Endothelial cell of umbilical vein (primary cell): ENCODE data around the gene KIAA1217. TPM values are rescaled to one million over a fixed set of nuclear protein-coding genes. Genes with fewer than 3 reads are reported as not detected.

ENCODE experiments used
- BruUV-seq: library from RNA; stranded (reverse); fragments of 400-500 nt; replicated peaks from 2 replicates; lab custom pipeline; 2021; lab: Mats Ljungman, UMichigan
- CTCF ChIA-PET: fragments of 300-600, 350-600 bp; sonication (Branson Sonifier 250); formaldehyde crosslinking; loops from one replicate; lab custom pipeline; 2021; ENCODE audit warnings: antibody characterized with exemption, inconsistent platforms; lab: Charles Lee
- POLR2A ChIA-PET: fragments of 300-600, 350-600 bp; sonication (Branson Sonifier 250); formaldehyde crosslinking; loops from one replicate; lab custom pipeline; 2021; ENCODE audit warnings: antibody characterized with exemption, inconsistent platforms; lab: Charles Lee
- DNase-seq: peaks from one replicate; pipeline ENCODE4 v3.0.0-alpha.2; 2011; ENCODE audit warnings: low read depth, low spot score
- FAIRE-seq: peaks from 2 replicates; lab custom pipeline; 2011; peaks lifted over from hg19 to GRCh38; lab: Jason Lieb, UNC
- H2AFZ ChIP-seq: 2 replicates; pipeline ENCODE4 v1.6.0; 2012; ENCODE audit warnings: low read depth, low read length, control low read depth, inconsistent platforms
- H3K27ac ChIP-seq: 2 replicates; pipeline ENCODE4 v1.5.1; 2011; ENCODE audit warnings: low read depth, mild to moderate bottlenecking, control low read depth, low read length, moderate library complexity; ENCODE audit not compliant: insufficient read depth
- H3K27me3 ChIP-seq, 2 experiments: 2 replicates each; pipeline versions ENCODE4 v1.6.0 to v1.6.1; 2011; ENCODE audit warnings: low read length in 2 of 2, mixed read lengths in 1 of 2; ENCODE audit not compliant: control insufficient read depth in 2 of 2, insufficient read depth in 2 of 2
- H3K36me3 ChIP-seq, 2 experiments: 2 replicates in 1 of 2; 3 replicates in 1 of 2; pipeline ENCODE4 v1.5.1; 2011; ENCODE audit warnings: low read length in 2 of 2, mild to moderate bottlenecking in 1 of 2, moderate library complexity in 1 of 2; ENCODE audit not compliant: control insufficient read depth in 2 of 2, insufficient read depth in 2 of 2; ENCODE audit errors: extremely low read depth in 1 of 2
- H3K4me1 ChIP-seq: 3 replicates; pipeline ENCODE4 v1.5.1; 2011; ENCODE audit warnings: mild to moderate bottlenecking, low read length; ENCODE audit not compliant: control insufficient read depth, insufficient read depth; ENCODE audit errors: extremely low read depth
- H3K4me2 ChIP-seq: 2 replicates; pipeline ENCODE4 v1.6.1; 2011; ENCODE audit warnings: low read length, control low read depth, mixed read lengths; ENCODE audit not compliant: insufficient read depth
- H3K4me3 ChIP-seq, 3 experiments: fragments of 200-600 bp in 1 of 3; sonication (generic), shearing (Covaris generic) in 1 of 3; replicated peaks in 1 of 3; 2 replicates each; pipeline ENCODE4 v1.5.1; 2011 to 2016; ENCODE audit warnings: control low read depth in 3 of 3, low read length in 3 of 3, mild to moderate bottlenecking in 2 of 3, inconsistent platforms in 1 of 3, low read depth in 1 of 3, moderate library complexity in 1 of 3; ENCODE audit not compliant: insufficient read depth in 1 of 3
- H3K79me2 ChIP-seq: 2 replicates; pipeline ENCODE4 v1.6.0; 2012; ENCODE audit warnings: low read length, inconsistent platforms; ENCODE audit not compliant: control insufficient read depth, insufficient read depth
- H3K9ac ChIP-seq: replicated peaks from 2 replicates; pipeline ENCODE3; 2011; ENCODE audit warnings: low read length, control low read depth; ENCODE audit not compliant: insufficient read depth; ENCODE audit errors: extremely low read depth
- H3K9me1 ChIP-seq: replicated peaks from 3 replicates; pipeline ENCODE4 v1.6.0; 2011; ENCODE audit warnings: mild to moderate bottlenecking, low read length; ENCODE audit not compliant: control insufficient read depth, insufficient read depth; ENCODE audit errors: extremely low read depth
- H3K9me3 ChIP-seq: replicated peaks from 2 replicates; pipeline ENCODE4 v1.5.1; 2012; ENCODE audit warnings: low read length, inconsistent platforms; ENCODE audit not compliant: control insufficient read depth, insufficient read depth
- H4K20me1 ChIP-seq: replicated peaks from 2 replicates; pipeline ENCODE3; 2011; ENCODE audit warnings: mild to moderate bottlenecking, low read length; ENCODE audit not compliant: control insufficient read depth, insufficient read depth; ENCODE audit errors: extremely low read depth
- CTCF ChIP-seq, 2 donors: IDR thresholded peaks; 1 replicate in 1 of 2; 2 replicates in 1 of 2; pipeline ENCODE4 v1.5.1; 2011; ENCODE audit warnings: low read length in 2 of 2, mild to moderate bottlenecking in 2 of 2, moderate library complexity in 2 of 2, control low read depth in 1 of 2, inconsistent platforms in 1 of 2, low read depth in 1 of 2; ENCODE audit not compliant: insufficient read depth in 1 of 2; ENCODE audit errors: extremely low read depth in 1 of 2
- EZH2 ChIP-seq: IDR thresholded peaks from 2 replicates; pipeline ENCODE4 v1.6.1; 2012; ENCODE audit warnings: borderline replicate concordance, low read depth, mild to moderate bottlenecking, moderate library complexity, low read length, inconsistent platforms; ENCODE audit not compliant: severe bottlenecking
- FOS ChIP-seq: IDR thresholded peaks from 2 replicates; pipeline ENCODE4 v1.6.1; 2011; ENCODE audit warnings: mild to moderate bottlenecking, low read length, moderate library complexity, borderline replicate concordance; ENCODE audit not compliant: insufficient read depth
- GATA2 ChIP-seq: IDR thresholded peaks from 2 replicates; pipeline ENCODE4 v1.7.0; 2011; ENCODE audit warnings: low read depth, mild to moderate bottlenecking, moderate library complexity, mixed read lengths, low read length; ENCODE audit not compliant: insufficient read length, insufficient read depth
- JUN ChIP-seq: IDR thresholded peaks from 2 replicates; pipeline ENCODE4 v1.6.1; 2011; ENCODE audit warnings: borderline replicate concordance, low read depth; ENCODE audit not compliant: insufficient read length, insufficient read depth
- MAX ChIP-seq: IDR thresholded peaks from 2 replicates; pipeline ENCODE4 v1.6.1; 2011; ENCODE audit not compliant: insufficient read depth, insufficient read length
- MYC ChIP-seq: IDR thresholded peaks from one replicate; pipeline ENCODE4 v1.6.1; 2011; ENCODE audit warnings: mild to moderate bottlenecking, low read depth, low read length
- POLR2A ChIP-seq: IDR thresholded peaks from 2 replicates; pipeline ENCODE4 v1.6.1; 2012; ENCODE audit warnings: low read depth, mild to moderate bottlenecking, control low read depth, low read length
- POLR2AphosphoS5 ChIP-seq: IDR thresholded peaks from 2 replicates; pipeline ENCODE4 v1.6.1; 2012; ENCODE audit warnings: low read depth, mild to moderate bottlenecking, control low read depth, low read length, moderate library complexity; ENCODE audit not compliant: insufficient read depth
- dilution Hi-C: fragments of 300-500 bp; cut with MboI; formaldehyde crosslinking; loops from one replicate; pipeline ENCODE4 v1.15.0; 2019; ENCODE audit warnings: low sequenced_read_pairs; ENCODE audit not compliant: extremely low pct_ligation_motif_present
- intact Hi-C: fragments of 100-400 bp; cut with micrococcal nuclease; formaldehyde crosslinking; loops from one replicate; pipeline ENCODE4 v1.10.0; 2022
- polyA plus RNA-seq, 4 experiments: library from polyadenylated mRNA; depleted of rRNA in 3 of 4; stranded (reverse) in 3 of 4; unstranded in 1 of 4; fragments of >200 nt; gene quantifications; 2 replicates each; pipeline versions ENCODE4 v1.2.1 to v1.2.3, GENCODE V29; 2011 to 2012; ENCODE audit warnings: missing spikeins in 1 of 4
- total RNA-seq: library from RNA; stranded (reverse); gene quantifications from 2 replicates; pipeline ENCODE4 v1.2.3, GENCODE V29; 2021

KIAA1217 gene
- total and polyA plus RNA-seq, 2 donors (not counting 3 experiments of a cell fraction or from before 2014, with no cell fraction given) = 0.83 to 10.3 TPM

GRCh38 chr10:24396396-24396795 lies 187.5 kb downstream of the KIAA1217 start:
- FAIRE-seq (no peak), DNase-seq (no peak)
- Histone ChIP-seq H4K20me1 (no peaks in the 10 kb centered on the region), H3K36me3 (no peaks in the 10 kb centered on the region), H3K4me1 (no peaks in the 10 kb centered on the region), H3K27ac (no peak overlapping the region), H3K4me2 (no peak overlapping the region), H3K27me3 (no peaks in the 10 kb centered on the region), H3K9ac (no peak overlapping the region), H3K9me3 (no peaks in the 10 kb centered on the region), H3K79me2 (no peaks in the 10 kb centered on the region), H2AFZ (no peak overlapping the region), H3K4me3 (no peak overlapping the region), H3K9me1 (no peaks in the 10 kb centered on the region)
- BruUV-seq = no TSS peak
- dilution Hi-C loops = no loop called here
- TF ChIP-seq JUN (no peak), EZH2 (no peak), POLR2A (no peak), CTCF (IDR thresholded peaks at IDR 0.05; ENCODE audit: extremely low read depth in 1 of 2, insufficient read depth in 1 of 2, low read depth in 1 of 2, low read length in 2 of 2) (no peak), MAX (no peak), GATA2 (no peak), FOS (no peak), POLR2AphosphoS5 (no peak), MYC (no peak)
- ChIA-PET POLR2A (no interaction called here), CTCF (no interaction called here)
- intact Hi-C loops = no loop called here
